Stimulated activated memory B cell treated with anti-CD40 and anti-IgM and Interleukin-4, amounts not matched to agents 10 μg/mL and 1 μg/mL and 100 μg/mL, for 72 hours (primary cell): Measurements from ENCODE around the gene CRMP1.
"Not testable (repeated sequence)": the region's sequence is repeated elsewhere in the genome, so short reads cannot be mapped to it uniquely, and the experiment has no call there.

Source experiments
- ATAC-seq: fragments of 150-1000 bp; cut with Tn5 transposase; 2 replicates; pipeline ENCODE4 v1.10.0; 2021
- H3K27ac Mint-ChIP-seq: one replicate; pipeline ENCODE4 v1.8.0; 2022; ENCODE audit warnings: mild to moderate bottlenecking, mixed read lengths
- H3K27me3 Mint-ChIP-seq: one replicate; pipeline ENCODE4 v1.8.0; 2022; ENCODE audit warnings: mixed read lengths
- H3K36me3 Mint-ChIP-seq: one replicate; pipeline ENCODE4 v1.8.0; 2022; ENCODE audit warnings: mixed read lengths
- H3K4me1 Mint-ChIP-seq: one replicate; pipeline ENCODE4 v1.8.0; 2022; ENCODE audit warnings: mixed read lengths
- H3K4me3 Mint-ChIP-seq: one replicate; pipeline ENCODE4 v1.8.0; 2022; ENCODE audit warnings: mild to moderate bottlenecking, moderate library complexity, mixed read lengths
- H3K9me3 Mint-ChIP-seq: one replicate; pipeline ENCODE4 v1.8.0; 2022; ENCODE audit warnings: mixed read lengths

Gene CRMP1

DNA sequence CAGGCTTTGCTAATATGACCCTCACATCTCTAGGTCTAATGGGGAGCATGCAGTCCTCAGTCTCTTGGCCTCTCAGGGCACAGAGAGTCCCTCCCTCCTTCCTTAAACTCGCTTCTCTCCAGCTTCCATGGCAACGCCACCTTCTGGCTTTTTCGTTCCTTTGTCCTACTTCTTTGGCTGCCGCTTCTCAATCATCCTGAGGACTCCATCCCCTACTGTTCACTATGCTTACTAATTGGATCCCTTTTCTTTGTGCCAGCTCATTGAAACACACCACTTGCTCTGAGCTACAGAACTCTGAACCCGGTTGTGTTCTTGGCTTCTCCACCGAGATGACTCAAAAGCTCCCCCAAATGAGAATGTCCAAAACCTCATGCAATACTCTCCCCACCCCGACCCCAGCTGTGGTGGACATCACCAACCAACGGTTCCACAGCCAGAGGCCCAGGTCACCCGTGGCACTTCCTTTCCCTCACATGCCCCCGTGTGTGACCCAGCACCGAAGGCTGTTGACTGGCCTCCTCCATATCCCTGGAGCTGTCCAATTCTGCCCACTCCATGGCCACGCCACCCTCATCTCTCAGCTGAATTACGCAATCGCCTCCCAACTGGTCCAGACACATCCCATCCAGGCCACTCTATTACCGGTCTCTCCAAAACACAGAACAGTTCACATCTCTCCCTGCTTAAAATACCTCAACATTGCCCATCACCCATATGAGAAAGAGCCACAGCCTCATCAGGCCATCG is 34.7 kb downstream of the CRMP1 start:
- H3K9me3 Mint-ChIP-seq: no peaks in the 10 kb centered on the region
- ATAC-seq: no peak
- no peaks in the 10 kb centered on the region for H3K4me1 Mint-ChIP-seq
- H3K4me3 Mint-ChIP-seq: no peak overlapping the region
- no peak overlapping the region for H3K27ac Mint-ChIP-seq
- H3K27me3 Mint-ChIP-seq: no peaks in the 10 kb centered on the region
- H3K36me3 Mint-ChIP-seq: no peaks in the 10 kb centered on the region

DNA sequence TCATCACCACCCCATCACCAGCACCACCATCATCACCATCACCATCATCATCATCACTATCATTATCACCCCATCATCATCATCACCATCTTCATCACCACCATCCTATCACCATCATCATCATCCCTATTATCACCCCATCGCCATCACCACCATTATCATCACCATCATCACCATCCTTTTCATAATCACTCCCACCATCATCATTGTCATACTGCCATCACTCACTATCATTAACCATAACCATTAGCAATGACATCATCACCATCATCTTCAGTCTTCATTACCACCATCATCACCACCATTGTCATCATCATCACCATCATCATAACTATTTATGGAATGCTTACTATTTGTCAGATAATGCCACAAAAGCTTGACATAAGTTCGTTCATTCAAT is 35.7 kb downstream of the CRMP1 start:
- no peak overlapping the region for H3K27ac Mint-ChIP-seq
- no peaks in the 10 kb centered on the region for H3K27me3 Mint-ChIP-seq

DNA sequence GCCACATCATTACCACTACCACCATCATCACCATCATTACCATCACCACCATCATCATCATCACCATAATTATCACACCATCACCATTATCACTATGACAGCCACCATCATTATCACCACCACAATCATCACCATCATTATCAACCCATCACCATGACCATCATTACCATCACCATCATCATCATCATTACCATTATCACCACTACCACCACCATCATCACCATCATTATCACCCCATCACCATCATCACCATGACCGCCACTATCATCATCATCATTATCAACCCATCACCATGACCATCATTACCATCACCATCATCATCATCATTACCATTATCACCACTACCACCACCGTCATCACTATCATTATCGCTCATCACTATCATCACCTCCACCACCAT is 36.5 kb downstream of the CRMP1 start:
- ATAC-seq, H3K9me3 Mint-ChIP-seq, H3K27ac Mint-ChIP-seq, H3K36me3 Mint-ChIP-seq, H3K4me3 Mint-ChIP-seq, H3K4me1 Mint-ChIP-seq, H3K27me3 Mint-ChIP-seq: not testable (repeated sequence)

More for the DNA sequence above, 35.7 kb downstream of the CRMP1 start:
- no peaks in the 10 kb centered on the region for H3K4me1 Mint-ChIP-seq
- no peaks in the 10 kb centered on the region for H3K36me3 Mint-ChIP-seq
- no peak for ATAC-seq
- no peaks in the 10 kb centered on the region for H3K9me3 Mint-ChIP-seq
- no peak overlapping the region for H3K4me3 Mint-ChIP-seq

DNA sequence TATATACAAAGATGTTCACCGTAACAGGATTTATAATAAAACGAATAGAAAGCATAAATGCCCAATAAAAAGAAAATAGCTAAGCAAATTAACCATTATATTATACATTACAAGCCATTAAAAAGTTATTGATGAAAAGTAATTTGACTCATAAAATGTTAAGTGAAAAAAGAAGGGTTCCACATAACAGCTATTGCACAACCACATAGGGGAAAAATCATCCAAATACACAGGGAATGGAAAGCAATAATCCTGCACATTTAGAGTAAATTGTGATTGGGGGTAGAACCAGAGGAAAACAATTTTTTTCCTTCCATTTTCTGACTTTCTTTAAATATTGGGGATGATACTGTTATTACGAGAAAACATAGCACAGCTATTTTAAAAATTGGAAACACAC is 38.0 kb downstream of the CRMP1 start:
- Mint-ChIP-seq H3K36me3 (no peaks in the 10 kb centered on the region), H3K27me3 (peaks cover 16% of the 10 kb centered on the region), H3K4me1 (no peaks in the 10 kb centered on the region), H3K4me3 (no peak overlapping the region), H3K9me3 (no peaks in the 10 kb centered on the region), H3K27ac (no peak overlapping the region)
- no peak for ATAC-seq

DNA sequence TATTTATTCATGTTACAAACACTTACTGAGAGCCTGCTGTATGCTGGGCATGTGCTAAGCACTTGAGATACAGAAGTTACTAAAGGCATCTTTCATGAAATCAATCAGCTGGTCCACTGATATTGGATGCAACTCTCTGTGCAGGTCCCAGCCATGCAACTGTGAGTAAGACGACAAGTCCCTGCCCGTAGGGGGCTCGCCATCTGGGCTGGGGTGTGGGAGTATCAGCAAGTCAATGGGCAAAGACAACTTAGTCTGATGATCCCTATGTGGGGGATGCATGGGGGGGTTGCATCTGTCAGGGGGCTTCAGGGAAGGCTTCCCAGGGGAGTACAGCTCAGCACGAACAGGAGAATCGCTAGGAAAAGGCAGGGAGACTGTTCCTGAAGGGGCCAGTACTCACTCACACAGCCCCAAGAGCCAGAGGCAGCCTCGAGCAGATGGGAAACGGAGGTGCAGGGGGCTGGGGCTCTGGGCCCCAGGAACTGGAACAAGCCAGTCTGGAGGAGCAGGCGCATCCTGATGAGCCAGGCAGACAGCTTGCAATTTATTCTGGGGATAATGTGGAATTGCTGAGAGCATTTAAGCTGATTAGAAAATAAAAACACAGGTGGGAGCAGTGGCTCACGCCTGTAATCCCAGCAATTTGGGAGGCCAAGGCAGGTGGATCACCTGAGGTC is 40.2 kb downstream of the CRMP1 start:
- Mint-ChIP-seq H3K36me3 (no peaks in the 10 kb centered on the region), H3K27ac (no peak overlapping the region), H3K4me3 (no peak overlapping the region), H3K27me3 (peaks cover 16% of the 10 kb centered on the region), H3K9me3 (no peaks in the 10 kb centered on the region), H3K4me1 (no peaks in the 10 kb centered on the region)
- ATAC-seq: no peak

DNA sequence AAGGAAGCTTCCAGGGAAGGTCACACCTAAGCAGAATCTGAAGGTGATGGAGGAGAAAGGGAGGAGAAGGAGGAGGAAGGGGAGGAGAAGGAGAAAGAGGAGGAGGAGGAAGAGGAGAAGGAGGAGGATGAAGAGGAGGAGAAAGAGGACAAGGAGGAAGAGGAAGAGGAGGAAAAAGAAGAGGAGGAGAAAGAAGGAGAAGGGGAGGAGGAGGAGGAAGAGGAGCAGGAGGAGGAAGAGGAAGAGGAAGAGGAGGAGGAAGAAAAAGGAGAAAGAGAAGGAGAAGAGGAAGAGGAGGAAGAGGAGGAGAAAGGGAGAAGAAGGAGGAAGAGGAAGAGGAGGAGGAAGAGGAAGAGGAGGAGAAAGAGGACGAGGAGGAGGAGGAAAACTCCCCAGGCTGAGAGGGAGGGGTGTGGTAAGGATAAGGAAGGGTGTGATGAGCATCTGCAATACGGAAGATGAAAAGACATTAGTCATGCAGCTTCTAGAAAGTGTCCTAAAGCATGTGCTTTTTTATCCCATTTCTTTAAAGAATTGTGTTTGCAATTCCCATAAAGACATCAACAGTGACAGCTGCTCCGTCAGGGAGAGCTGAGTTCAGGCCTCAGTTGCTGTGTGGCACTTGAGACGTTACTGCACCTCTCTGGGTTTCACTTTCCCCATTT is 41.1 kb downstream of the CRMP1 start:
- Mint-ChIP-seq H3K9me3 (no peaks in the 10 kb centered on the region), H3K4me1 (no peaks in the 10 kb centered on the region), H3K4me3 (no peak overlapping the region), H3K36me3 (no peaks in the 10 kb centered on the region), H3K27me3 (peaks cover 16% of the 10 kb centered on the region), H3K27ac (no peak overlapping the region)
- no peak for ATAC-seq

DNA sequence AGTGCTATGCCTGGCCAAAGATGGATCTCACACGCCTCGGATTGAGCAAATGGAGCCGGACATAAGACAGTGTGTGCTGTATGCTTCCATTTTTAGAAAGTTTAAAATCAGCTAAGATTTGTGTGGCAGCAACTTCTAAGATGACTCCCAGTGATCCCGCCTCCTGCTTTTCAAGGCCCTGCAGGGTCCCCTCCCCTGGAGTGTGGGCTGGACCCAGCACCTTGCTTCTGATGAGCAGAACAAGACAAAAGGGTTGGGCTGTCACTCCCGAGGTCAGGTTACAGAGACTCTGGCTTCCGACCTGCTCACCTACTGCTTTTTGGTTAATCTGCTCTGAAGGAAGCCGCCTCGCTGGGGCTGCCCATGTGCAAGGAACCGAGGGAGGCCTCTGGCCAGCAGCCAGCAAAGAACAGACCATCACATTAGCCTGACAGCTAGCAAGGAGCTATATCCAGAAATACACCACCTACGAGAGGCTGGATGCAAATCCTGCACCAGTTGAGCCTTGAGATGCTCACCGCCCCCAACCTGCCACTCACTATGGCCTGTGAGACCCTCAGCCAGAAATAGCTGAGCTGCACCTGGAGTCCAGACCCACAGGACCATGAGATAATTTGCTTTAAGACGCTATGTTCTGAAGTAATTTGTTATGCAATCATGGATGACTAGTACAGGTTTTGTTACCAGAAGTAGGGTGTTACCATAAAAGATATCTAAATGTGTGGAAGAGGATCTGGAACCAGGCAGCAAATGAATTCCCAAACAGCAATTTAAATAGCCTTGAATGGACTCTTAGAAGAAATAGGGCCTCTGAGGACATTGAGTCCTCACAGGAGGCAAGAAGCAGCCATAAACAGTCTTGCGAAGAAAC is 47.6 kb downstream of the CRMP1 start:
- ATAC-seq: no peak
- no peaks in the 10 kb centered on the region for H3K4me1 Mint-ChIP-seq
- H3K27ac Mint-ChIP-seq: no peak overlapping the region
- H3K4me3 Mint-ChIP-seq: no peak overlapping the region
- H3K36me3 Mint-ChIP-seq: no peaks in the 10 kb centered on the region
- peaks cover 4% of the 10 kb centered on the region for H3K9me3 Mint-ChIP-seq
- H3K27me3 Mint-ChIP-seq: peaks cover 10% of the 10 kb centered on the region

DNA sequence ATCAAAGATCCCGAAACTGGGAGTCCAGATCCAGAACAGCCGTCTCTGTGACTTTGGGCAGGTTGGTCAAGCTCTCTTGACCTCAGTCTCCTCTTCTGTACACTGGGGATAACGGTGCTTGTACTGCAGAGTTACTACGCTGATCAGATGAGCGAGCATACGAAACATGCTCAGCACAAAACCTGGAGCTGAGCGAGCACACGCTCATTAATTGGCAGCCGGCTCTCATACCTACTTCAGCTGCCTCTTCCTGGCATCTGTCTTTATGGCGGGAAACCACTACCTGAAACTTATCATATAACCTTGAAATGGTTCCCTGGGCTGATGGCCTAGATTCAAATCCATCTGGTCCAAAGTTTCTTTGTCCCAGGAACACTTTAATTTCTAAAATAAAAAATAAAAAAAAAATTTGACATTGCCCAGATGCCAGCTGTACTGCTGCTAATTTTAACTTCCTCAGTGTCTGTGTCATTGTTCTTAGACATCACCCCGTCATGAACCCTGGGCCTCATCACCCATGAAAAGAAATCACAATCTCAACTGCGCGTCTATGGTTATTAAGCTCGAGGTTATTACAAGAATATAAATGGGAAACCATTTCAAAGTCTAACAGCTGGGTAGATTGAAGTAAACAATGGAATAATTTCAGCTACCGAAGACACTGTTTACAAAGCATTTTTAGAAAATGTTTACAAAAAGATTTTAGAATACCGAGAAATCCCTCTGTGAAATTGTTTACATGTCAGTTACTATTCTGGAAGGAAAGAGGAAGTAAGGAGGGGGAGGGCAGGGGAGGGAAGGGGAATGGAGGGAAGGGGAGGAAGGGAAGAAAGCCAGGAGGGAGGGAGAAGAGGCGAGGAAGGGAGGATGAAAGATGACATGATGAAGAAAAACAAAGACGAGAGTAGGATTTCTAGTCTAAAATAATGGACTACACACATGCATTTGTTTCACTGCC is 49.0 kb downstream of the CRMP1 start:
- no peaks in the 10 kb centered on the region for H3K4me1 Mint-ChIP-seq
- peaks cover 9% of the 10 kb centered on the region for H3K27me3 Mint-ChIP-seq
- ATAC-seq: no peak
- no peak overlapping the region for H3K27ac Mint-ChIP-seq
- no peak overlapping the region for H3K4me3 Mint-ChIP-seq
- no peaks in the 10 kb centered on the region for H3K36me3 Mint-ChIP-seq
- H3K9me3 Mint-ChIP-seq: peaks cover 4% of the 10 kb centered on the region

DNA sequence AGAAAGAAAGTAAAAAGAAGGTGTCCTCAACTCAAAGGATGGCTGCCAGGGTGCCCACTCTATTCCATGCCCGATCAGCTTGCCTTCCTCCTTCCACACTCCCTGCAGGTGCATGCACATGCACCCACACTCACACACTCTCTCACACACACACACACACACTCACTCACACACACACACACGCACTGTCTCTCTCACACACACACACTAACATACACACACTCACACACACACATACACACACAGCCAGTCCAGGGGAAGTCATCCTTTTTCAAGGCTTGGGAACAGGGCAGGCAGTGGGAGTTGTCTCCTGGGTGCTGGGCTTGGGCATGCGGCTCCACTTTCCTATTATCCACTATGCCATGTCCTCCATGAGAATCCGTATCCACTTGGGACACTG is 50.4 kb downstream of the CRMP1 start:
- Mint-ChIP-seq H3K27ac (no peak overlapping the region), H3K4me1 (no peaks in the 10 kb centered on the region), H3K4me3 (no peak overlapping the region), H3K27me3 (peaks cover 9% of the 10 kb centered on the region), H3K36me3 (no peaks in the 10 kb centered on the region), H3K9me3 (peaks cover 4% of the 10 kb centered on the region)
- ATAC-seq: no peak

DNA sequence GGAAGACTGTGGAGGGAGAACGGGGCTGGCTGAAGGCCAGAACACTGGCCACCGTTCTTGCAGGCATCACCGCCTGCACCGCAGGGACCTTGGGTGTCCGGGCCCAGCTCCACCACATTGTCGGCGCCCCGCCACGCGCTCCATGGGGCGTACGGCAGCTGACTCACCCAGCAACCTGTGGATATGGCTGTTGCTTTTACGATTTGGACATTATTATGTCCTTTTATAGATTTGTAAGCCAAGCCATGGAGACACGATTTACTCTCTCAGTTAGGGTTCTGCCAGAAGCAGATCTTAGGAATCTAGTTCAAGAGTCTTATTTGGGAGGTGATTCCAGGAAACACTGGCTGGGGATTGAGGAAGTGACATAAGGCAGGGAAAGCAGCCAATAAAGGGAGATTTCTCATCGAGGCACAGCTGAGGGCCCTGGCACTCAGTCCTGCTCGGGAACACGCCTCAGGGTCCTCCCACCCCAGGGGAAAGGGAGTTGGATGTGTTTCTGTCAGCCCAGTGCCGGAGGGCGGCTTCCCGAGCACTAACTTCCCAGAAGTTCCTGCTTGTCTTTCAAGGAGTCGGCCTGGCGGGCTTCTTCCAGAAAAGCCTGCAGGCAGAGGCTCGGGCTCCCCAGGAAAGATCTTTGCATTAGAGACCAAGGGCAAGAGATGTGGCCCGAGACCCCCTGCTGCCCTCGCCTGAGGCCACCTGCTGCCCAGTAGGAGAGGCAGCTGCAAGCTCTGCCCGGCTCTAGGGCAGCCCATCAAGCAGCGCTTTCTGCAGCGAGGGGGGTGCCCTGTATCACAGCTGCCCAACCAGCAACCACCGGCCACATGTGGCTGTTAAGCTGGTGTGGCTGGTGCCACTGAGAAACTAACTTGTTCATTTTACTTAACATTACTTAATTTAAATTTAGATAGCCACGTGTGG is 52.9 kb downstream of the CRMP1 start:
- ATAC-seq: no peak
- Mint-ChIP-seq H3K9me3 (peaks cover 4% of the 10 kb centered on the region), H3K36me3 (no peaks in the 10 kb centered on the region), H3K4me1 (no peaks in the 10 kb centered on the region), H3K27ac (no peak overlapping the region), H3K27me3 (peaks cover 9% of the 10 kb centered on the region), H3K4me3 (no peak overlapping the region)

DNA sequence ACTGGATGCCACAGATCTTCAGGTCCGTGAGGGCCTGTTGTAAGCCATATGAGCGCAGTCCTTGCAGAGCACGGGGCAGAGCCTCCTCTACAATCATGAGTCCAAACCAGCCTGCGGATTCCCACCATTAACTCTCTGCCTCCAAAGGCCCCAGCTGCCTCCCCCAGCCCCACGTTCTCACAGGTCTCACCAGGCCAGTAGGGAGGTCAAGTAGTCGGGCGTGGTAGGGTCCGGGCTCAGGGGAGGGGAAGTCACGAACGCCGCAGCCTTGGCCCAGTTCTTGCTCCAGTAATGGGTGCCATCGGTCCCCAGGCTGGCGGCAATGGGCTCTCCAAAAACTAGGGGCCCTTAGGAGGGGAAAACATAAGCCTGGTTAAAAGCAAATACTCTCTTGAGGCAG is 53.6 kb downstream of the CRMP1 start:
- Mint-ChIP-seq H3K4me3 (no peak overlapping the region), H3K36me3 (no peaks in the 10 kb centered on the region), H3K4me1 (no peaks in the 10 kb centered on the region), H3K9me3 (peaks cover 4% of the 10 kb centered on the region), H3K27ac (no peak overlapping the region), H3K27me3 (peaks cover 9% of the 10 kb centered on the region)
- ATAC-seq: no peak

DNA sequence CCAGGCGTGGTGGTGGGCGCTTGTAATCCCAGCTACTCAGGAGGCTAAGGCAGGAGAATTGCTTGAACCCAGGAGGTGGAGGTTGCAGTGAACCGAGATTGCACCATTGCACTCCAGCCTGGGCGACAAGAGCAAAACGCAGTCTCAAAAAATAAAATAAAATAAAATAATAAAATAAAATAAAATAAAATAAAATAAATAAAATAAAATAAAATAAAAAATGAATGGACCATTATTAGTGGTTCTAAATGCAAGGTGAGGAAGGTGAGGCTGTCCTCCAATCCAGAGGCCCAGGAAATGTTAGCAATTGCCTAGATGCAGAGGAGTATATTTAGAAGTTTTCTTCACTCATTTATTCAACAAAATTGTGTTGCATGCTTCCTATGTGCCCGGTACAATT is 55.4 kb downstream of the CRMP1 start:
- not testable (repeated sequence) for H3K27ac Mint-ChIP-seq, H3K4me1 Mint-ChIP-seq, H3K27me3 Mint-ChIP-seq, H3K9me3 Mint-ChIP-seq, H3K36me3 Mint-ChIP-seq, H3K4me3 Mint-ChIP-seq, ATAC-seq

DNA sequence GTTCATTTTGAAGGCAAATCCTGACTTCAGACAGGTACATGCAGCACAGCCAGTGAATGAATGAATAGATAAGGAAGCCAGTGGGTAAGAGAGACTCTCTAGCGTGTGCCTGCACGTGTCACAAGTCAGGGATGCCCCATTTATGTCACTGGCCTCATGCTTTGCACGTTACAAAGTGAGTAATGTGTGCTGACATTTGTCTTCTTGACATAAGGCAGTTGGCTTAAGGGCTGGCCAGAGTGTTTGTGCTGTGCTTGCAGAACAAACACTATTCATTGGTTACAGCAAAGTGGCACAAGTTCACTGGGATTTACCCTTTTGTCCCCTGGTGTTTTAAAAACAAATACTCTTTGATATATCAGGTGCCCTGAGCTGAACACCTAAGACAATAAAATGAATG is 55.9 kb downstream of the CRMP1 start:
- no peak for ATAC-seq
- Mint-ChIP-seq H3K4me3 (no peak overlapping the region), H3K9me3 (no peaks in the 10 kb centered on the region), H3K27ac (no peak overlapping the region), H3K36me3 (no peaks in the 10 kb centered on the region), H3K4me1 (no peaks in the 10 kb centered on the region), H3K27me3 (no peaks in the 10 kb centered on the region)
